BE2C (cell line): ENCODE measurements around the gene SYNE1.

ENCODE experiments used
- DNase-seq: peaks from one replicate; pipeline ENCODE4 v3.0.0-alpha.2; 2020
- H3K27me3 ChIP-seq: fragments of 250-450 bp; sonication (Bioruptor Pico); 2 replicates; pipeline ENCODE4 v1.5.1; 2020; ENCODE audit warnings: mild to moderate bottlenecking
- H3K36me3 ChIP-seq: fragments of 250-450 bp; sonication (Bioruptor Pico); 2 replicates; pipeline ENCODE4 v1.5.1; 2020; ENCODE audit warnings: mild to moderate bottlenecking
- H3K4me1 ChIP-seq: fragments of 250-450 bp; sonication (Bioruptor Pico); 2 replicates; pipeline ENCODE4 v1.5.1; 2020
- H3K4me3 ChIP-seq: 2 replicates; pipeline ENCODE4 v1.5.1; 2011; ENCODE audit warnings: low read depth, low read length
- H3K9me3 ChIP-seq: fragments of 250-450 bp; sonication (Bioruptor Pico); 2 replicates; pipeline ENCODE4 v1.5.1; 2020
- CTCF ChIP-seq: IDR thresholded peaks from 2 replicates; pipeline ENCODE4 v1.5.1; 2012; ENCODE audit warnings: mild to moderate bottlenecking, low read depth, low read length

SYNE1 gene

DNA sequence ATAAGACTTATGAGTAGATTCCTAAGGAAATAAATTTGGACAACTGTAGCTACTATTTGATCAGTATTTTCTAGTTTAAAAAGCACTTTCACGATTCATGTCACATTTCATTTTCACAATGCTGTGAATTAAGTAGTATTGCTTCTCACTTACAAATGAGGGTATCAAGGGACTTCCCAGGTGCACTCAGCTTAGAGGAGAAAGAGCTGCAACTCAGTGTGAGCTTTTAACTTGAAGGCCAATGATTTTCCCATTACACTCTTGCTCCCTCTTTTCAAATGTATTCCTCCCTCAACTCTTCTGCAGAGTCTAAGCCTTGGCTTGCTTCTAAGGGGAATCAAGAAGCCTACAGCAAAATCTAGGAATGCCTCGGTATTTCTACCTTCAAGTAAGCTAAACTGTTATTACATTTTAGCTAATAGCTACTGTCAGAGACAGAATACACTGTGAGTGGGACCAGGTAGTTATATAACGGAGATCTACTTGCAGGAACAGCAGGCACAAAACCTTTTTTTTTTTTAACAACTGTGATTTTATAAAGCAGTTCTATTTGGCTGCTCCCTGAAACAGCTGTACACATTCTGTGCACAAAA lies 339.0 kb downstream of the SYNE1 start:
- DNase-seq, result no peak
- H3K9me3 ChIP-seq, result no peaks in the 10 kb centered on the region
- H3K4me3 ChIP-seq, result no peak overlapping the region
- peaks cover 6% of the 10 kb centered on the region; the same call in 1 of the 2 replicates for H3K4me1 ChIP-seq
- H3K36me3 ChIP-seq, result no peaks in the 10 kb centered on the region
- no peaks in the 10 kb centered on the region for H3K27me3 ChIP-seq
- TF ChIP-seq CTCF, result no peak

- TF ChIP-seq CTCF, result no peak
- Histone ChIP-seq H3K9me3 (no peaks in the 10 kb centered on the region), H3K27me3 (no peaks in the 10 kb centered on the region), H3K36me3 (no peaks in the 10 kb centered on the region), H3K4me1 (peaks cover 6% of the 10 kb centered on the region; the same call in 1 of the 2 replicates), H3K4me3 (no peak overlapping the region)
- DNase-seq, result no peak
Observed at GRCh38 chr6:152296648-152297376, 340.4 kb downstream of the SYNE1 start.

DNA sequence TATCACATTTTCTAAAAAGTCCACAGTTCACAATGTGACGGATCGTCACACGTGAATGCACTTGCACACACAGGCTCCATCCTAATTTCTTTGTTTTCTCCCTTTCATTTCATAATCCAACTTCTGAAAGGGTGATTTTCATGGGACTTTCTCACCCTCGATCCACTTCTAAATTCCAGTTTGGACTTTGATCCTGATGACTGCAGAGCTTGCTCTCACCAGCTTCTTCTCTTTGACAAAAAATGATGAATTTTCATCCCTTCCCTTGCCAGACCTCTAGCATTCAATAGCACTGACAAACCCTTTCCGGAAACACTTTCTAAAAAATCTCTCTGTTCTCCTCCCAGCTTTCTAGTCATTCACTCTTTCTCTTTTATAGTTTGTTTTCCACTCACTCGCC lies 341.2 kb downstream of the SYNE1 start:
- TF ChIP-seq CTCF, result no peak
- Histone ChIP-seq H3K4me1 (peaks cover 6% of the 10 kb centered on the region; the same call in 1 of the 2 replicates), H3K36me3 (no peaks in the 10 kb centered on the region), H3K9me3 (no peaks in the 10 kb centered on the region), H3K4me3 (no peak overlapping the region), H3K27me3 (no peaks in the 10 kb centered on the region)
- DNase-seq, result no peak

DNA sequence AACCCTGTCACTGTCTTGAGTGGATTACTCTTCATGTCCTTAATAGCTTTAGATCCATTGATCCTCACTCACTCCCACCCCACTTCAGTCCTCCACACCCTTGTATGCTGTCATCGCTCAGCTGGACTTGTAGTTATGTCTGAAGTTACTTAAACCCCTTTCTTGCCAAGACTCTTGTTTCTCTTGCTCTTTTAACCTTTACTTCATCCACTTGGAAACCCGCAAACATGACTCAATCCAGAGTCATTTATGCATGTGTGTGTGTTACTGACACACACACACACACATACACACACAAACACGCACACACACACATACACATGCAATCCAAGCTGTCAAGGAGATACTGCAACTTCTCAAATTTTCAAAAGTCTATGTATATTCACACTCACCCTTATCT lies 341.8 kb downstream of the SYNE1 start:
- no peak for TF ChIP-seq CTCF
- no peak for DNase-seq
- H3K4me1 ChIP-seq, result peaks cover 4% of the 10 kb centered on the region; the same call in 1 of the 2 replicates

GRCh38 chr6:152293404-152293803 lies 343.8 kb downstream of the SYNE1 start:
- no peak overlapping the region for H3K4me3 ChIP-seq
- H3K4me1 ChIP-seq, result peaks cover 3% of the 10 kb centered on the region; the same call in 1 of the 2 replicates
- no peak for TF ChIP-seq CTCF
- H3K27me3 ChIP-seq, result no peaks in the 10 kb centered on the region
- peak; percentile 78 for DNase-seq
- no peaks in the 10 kb centered on the region for H3K9me3 ChIP-seq
- H3K36me3 ChIP-seq, result no peaks in the 10 kb centered on the region

More for the DNA sequence above, 341.8 kb downstream of the SYNE1 start:
- Histone ChIP-seq H3K4me3 (no peak overlapping the region), H3K9me3 (no peaks in the 10 kb centered on the region), H3K27me3 (no peaks in the 10 kb centered on the region), H3K36me3 (no peaks in the 10 kb centered on the region)

GRCh38 chr6:152292555-152292954 lies 344.6 kb downstream of the SYNE1 start:
- no peak for DNase-seq
- TF ChIP-seq CTCF, result no peak
- Histone ChIP-seq H3K36me3 (no peaks in the 10 kb centered on the region), H3K9me3 (no peaks in the 10 kb centered on the region), H3K4me1 (peaks cover 3% of the 10 kb centered on the region; the same call in 1 of the 2 replicates), H3K27me3 (no peaks in the 10 kb centered on the region), H3K4me3 (no peak overlapping the region)
